Endodermal cell (in vitro differentiated cells): ENCODE results near the gene CFAP161. TPM values are rescaled to one million over a fixed set of nuclear protein-coding genes. Genes with fewer than 3 reads are reported as not detected.

Source experiments
- DNase-seq: peaks from one replicate; pipeline ENCODE4 v3.0.0-alpha.2; 2017
- H3K27ac ChIP-seq: 2 replicates; pipeline ENCODE4 v1.5.1; 2013; ENCODE audit warnings: mild to moderate bottlenecking, low read depth, low read length, moderate library complexity
- H3K27me3 ChIP-seq: 2 replicates; pipeline ENCODE4 v1.6.1; 2013; ENCODE audit warnings: mild to moderate bottlenecking, low read length, moderate library complexity; ENCODE audit not compliant: insufficient read depth, control insufficient read depth, poor library complexity, severe bottlenecking
- H3K36me3 ChIP-seq: 2 replicates; pipeline ENCODE4 v1.7.0; 2013; ENCODE audit warnings: mild to moderate bottlenecking, low read length, moderate library complexity; ENCODE audit not compliant: control insufficient read depth, insufficient read depth
- H3K4me1 ChIP-seq: one replicate; pipeline ENCODE4 v1.7.0; 2013; ENCODE audit warnings: low read length; ENCODE audit not compliant: control insufficient read depth, insufficient read depth
- H3K4me3 ChIP-seq: 2 replicates; pipeline ENCODE4 v1.5.1; 2013; ENCODE audit warnings: mild to moderate bottlenecking, low read length, moderate library complexity
- H3K9ac ChIP-seq: 2 replicates; pipeline ENCODE4 v1.6.1; 2013; ENCODE audit warnings: mild to moderate bottlenecking, low read length, moderate library complexity; ENCODE audit not compliant: poor library complexity, severe bottlenecking; ENCODE audit errors: extremely low read depth
- H3K9me3 ChIP-seq: 2 replicates; pipeline ENCODE4 v1.6.1; 2013; ENCODE audit warnings: mild to moderate bottlenecking, low read length, moderate library complexity; ENCODE audit not compliant: control insufficient read depth
- H3K27ac Mint-ChIP-seq: 2 replicates; pipeline ENCODE4 v1.8.0; 2020; ENCODE audit warnings: mixed read lengths
- H3K27me3 Mint-ChIP-seq: 2 replicates; pipeline ENCODE4 v1.8.0; 2021; ENCODE audit warnings: mild to moderate bottlenecking, mixed read lengths; ENCODE audit not compliant: insufficient read depth
- H3K36me3 Mint-ChIP-seq: 2 replicates; pipeline ENCODE4 v1.8.0; 2020; ENCODE audit warnings: low read depth, mixed read lengths
- H3K4me1 Mint-ChIP-seq: 2 replicates; pipeline ENCODE4 v1.8.0; 2020; ENCODE audit warnings: mixed read lengths
- H3K4me3 Mint-ChIP-seq: 2 replicates; pipeline ENCODE4 v1.8.0; 2020; ENCODE audit warnings: mild to moderate bottlenecking, moderate library complexity, mixed read lengths
- H3K9me3 Mint-ChIP-seq: 2 replicates; pipeline ENCODE4 v1.8.0; 2020; ENCODE audit warnings: mild to moderate bottlenecking, mixed read lengths
- CTCF ChIP-seq: fragments of 200-600 bp; sonication (generic); conservative IDR thresholded peaks from 2 replicates; pipeline ENCODE4 v1.5.0; 2021; ENCODE audit warnings: antibody characterized with exemption, mild to moderate bottlenecking
- WGBS, 2 experiments: methylation state at CpG; one replicate each; pipeline versions ENCODE4 v1.1.5 to v1.1.7; 2013; ENCODE audit warnings: missing lambda C conversion rate in 2 of 2, mixed read lengths in 1 of 2; ENCODE audit not compliant: insufficient coverage in 1 of 2, insufficient read length in 1 of 2; 5-methylcytosine and 5-hydroxymethylcytosine counted together
- total RNA-seq, 2 donors: library from RNA; stranded (reverse); fragmentation: NEBNext Ultra II Directional in 1 of 2; extraction: Animal tissue kit (Norgen Biotek cat#: 25700) in 1 of 2; gene quantifications; 2 replicates in 1 of 2; 3 replicates in 1 of 2; pipeline ENCODE4 v1.2.1, GENCODE V29; 2021

CFAP161 gene
- total RNA-seq, 2 donors from 2014 or later = not detected

DNA sequence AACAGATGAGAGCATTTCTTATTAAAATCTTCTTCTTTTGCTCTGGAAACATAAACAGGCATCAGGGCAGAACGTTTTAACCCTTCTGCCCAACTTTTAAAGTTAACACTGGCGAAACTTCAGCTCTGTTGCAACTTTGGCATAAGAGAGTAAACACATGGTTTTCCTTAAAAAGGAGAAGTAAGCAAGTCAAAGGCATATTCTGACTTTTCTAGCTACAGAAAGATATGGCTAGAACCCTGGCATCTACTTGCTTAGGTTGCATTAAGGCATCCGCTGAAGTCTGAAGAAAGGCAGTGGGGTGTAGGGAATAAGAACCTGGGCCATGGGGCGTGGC is 49.3 kb downstream of the CFAP161 start:
- H3K27ac Mint-ChIP-seq = no peak overlapping the region
- no peak overlapping the region for H3K4me3 Mint-ChIP-seq
- TF ChIP-seq CTCF = no peak
- H3K4me3 ChIP-seq = no peak overlapping the region
- no peaks in the 10 kb centered on the region for H3K4me1 ChIP-seq
- no peaks in the 10 kb centered on the region for H3K4me1 Mint-ChIP-seq
- DNase-seq = no peak
- no peak overlapping the region for H3K9ac ChIP-seq
- H3K9me3 ChIP-seq = no peaks in the 10 kb centered on the region
- peaks cover 5% of the 10 kb centered on the region for H3K27me3 Mint-ChIP-seq
- no peaks in the 10 kb centered on the region for H3K27me3 ChIP-seq
- no peak overlapping the region for H3K27ac ChIP-seq
- WGBS, 2 experiments = 77 to 83% methylated on average over 3 to 4 of the region's 4 CpGs
- H3K36me3 ChIP-seq = no peaks in the 10 kb centered on the region
- H3K36me3 Mint-ChIP-seq = no peaks in the 10 kb centered on the region
- no peaks in the 10 kb centered on the region for H3K9me3 Mint-ChIP-seq

DNA sequence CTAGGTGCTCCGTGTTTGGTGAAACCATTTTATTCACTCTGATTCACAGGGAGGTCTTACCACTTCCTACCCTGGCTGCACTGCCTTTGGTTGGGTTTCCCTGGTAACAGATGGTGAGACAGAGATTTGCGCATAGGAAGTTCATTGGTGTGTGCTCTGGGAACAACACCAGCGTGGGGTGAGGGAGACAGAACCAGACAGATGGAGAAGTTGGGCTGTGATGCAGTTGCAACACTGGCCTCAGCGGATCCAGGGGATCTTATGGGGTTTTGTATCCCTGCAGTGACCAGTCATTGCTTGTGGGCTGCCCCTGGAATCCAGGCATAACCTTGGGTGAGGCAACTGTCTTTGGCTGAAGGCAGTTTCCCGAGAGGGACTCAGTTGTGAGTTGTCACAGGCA is 50.1 kb downstream of the CFAP161 start:
- Mint-ChIP-seq H3K27ac (no peak overlapping the region), H3K4me1 (no peaks in the 10 kb centered on the region), H3K36me3 (no peaks in the 10 kb centered on the region), H3K4me3 (no peak overlapping the region), H3K9me3 (no peaks in the 10 kb centered on the region), H3K27me3 (peaks cover 5% of the 10 kb centered on the region)
- H3K9ac ChIP-seq = no peak overlapping the region
- no peaks in the 10 kb centered on the region for H3K9me3 ChIP-seq
- no peak overlapping the region for H3K27ac ChIP-seq
- 72 to 93% methylated on average over 2 to 5 of the region's 5 CpGs for WGBS, 2 experiments
- no peak for DNase-seq
- no peak for TF ChIP-seq CTCF
- H3K27me3 ChIP-seq = no peaks in the 10 kb centered on the region
- no peaks in the 10 kb centered on the region for H3K4me1 ChIP-seq
- no peaks in the 10 kb centered on the region for H3K36me3 ChIP-seq
- no peak overlapping the region for H3K4me3 ChIP-seq

DNA sequence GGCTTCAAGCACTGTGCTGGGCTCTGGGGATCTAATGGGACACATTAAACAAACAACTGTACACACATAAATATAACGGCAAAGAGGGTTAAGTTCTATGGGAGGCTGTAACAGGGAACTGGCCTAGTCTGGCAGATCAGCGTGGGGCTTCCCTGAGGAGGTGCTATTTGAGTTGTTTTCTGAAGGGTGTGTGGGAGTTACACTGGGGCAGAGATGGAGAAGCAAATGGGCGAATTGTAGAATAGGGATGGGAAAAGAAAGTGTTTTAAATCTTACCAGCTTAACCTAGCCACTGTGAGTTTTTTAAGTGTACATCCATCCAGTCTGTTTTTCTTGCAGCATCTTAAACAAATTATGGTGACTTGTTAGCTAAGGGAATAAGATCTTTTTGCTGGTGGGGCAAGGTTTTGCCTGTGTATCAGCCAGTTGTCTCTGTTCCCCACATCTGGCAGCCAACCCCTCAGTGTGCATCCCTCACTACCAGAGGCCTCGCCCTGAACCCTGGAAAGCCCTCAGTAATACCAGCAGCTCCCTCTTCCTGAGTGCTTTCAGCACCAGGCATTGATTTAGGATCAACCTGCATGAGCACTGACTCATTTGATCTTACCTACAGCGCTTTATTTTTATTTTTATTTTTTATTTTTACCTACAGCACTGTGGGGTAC is 51.7 kb downstream of the CFAP161 start:
- H3K9me3 ChIP-seq = no peaks in the 10 kb centered on the region
- Mint-ChIP-seq H3K4me3 (no peak overlapping the region), H3K27me3 (peaks cover 5% of the 10 kb centered on the region), H3K4me1 (no peaks in the 10 kb centered on the region), H3K36me3 (no peaks in the 10 kb centered on the region), H3K27ac (no peak overlapping the region), H3K9me3 (no peaks in the 10 kb centered on the region)
- no peaks in the 10 kb centered on the region for H3K4me1 ChIP-seq
- H3K27ac ChIP-seq = no peak overlapping the region
- no peak overlapping the region for H3K9ac ChIP-seq
- H3K4me3 ChIP-seq = no peak overlapping the region
- DNase-seq = no peak
- no peak for TF ChIP-seq CTCF
- 75 to 92% methylated on average over 2 to 5 of the region's 5 CpGs for WGBS, 2 experiments
- no peaks in the 10 kb centered on the region for H3K36me3 ChIP-seq
- no peaks in the 10 kb centered on the region for H3K27me3 ChIP-seq
